Left ventricle myocardium inferior (tissue), 1 donor: ENCODE data around the gene FTCD. TPM values are rescaled to one million over a fixed set of nuclear protein-coding genes. Genes with fewer than 3 reads are reported as not detected.

Experiments used
- DNase-seq: peaks from one replicate; pipeline ENCODE4 v3.0.0-alpha.2; 2020
- H3K27ac ChIP-seq: fragments of 200-600 bp; replicated peaks from 2 replicates; pipeline ENCODE4 v1.8.0; 2021
- H3K27me3 ChIP-seq: fragments of 200-600 bp; 2 replicates; pipeline ENCODE4 v1.8.0; 2021; ENCODE audit warnings: low read depth
- H3K36me3 ChIP-seq: fragments of 200-600 bp; 2 replicates; pipeline ENCODE4 v1.8.0; 2021
- H3K4me1 ChIP-seq: fragments of 200-600 bp; 2 replicates; pipeline ENCODE4 v1.8.0; 2021
- H3K4me3 ChIP-seq: fragments of 200-600 bp; 2 replicates; pipeline ENCODE4 v1.8.0; 2021; ENCODE audit warnings: mild to moderate bottlenecking, moderate library complexity
- H3K9me3 ChIP-seq: fragments of 200-600 bp; replicated peaks from 2 replicates; pipeline ENCODE4 v1.8.0; 2021
- intact Hi-C: fragments of 100-400 bp; cut with micrococcal nuclease; formaldehyde crosslinking; loops from one replicate; pipeline ENCODE4 v1.11.0; 2022
- total RNA-seq: library from RNA; stranded (reverse); fragmentation: NEBNext Ultra II Directional; extraction: Animal tissue kit (Norgen Biotek cat#: 25700); gene quantifications from one replicate; pipeline ENCODE4 v1.2.1, GENCODE V29; 2021
- TF ChIP-seq, protein P1 (sequence below): fragments of 200-600 bp; IDR thresholded peaks from 2 replicates; pipeline ENCODE4 v1.8.0; 2021; ENCODE audit warnings: antibody characterized with exemption, mild to moderate bottlenecking, borderline replicate concordance
- donor health status: DM: no; HTN: yes; CAD: no; lungs with severe emphysema.

The FTCD gene
- total RNA-seq, 1 donor from 2014 or later, result 2.2 TPM

DNA sequence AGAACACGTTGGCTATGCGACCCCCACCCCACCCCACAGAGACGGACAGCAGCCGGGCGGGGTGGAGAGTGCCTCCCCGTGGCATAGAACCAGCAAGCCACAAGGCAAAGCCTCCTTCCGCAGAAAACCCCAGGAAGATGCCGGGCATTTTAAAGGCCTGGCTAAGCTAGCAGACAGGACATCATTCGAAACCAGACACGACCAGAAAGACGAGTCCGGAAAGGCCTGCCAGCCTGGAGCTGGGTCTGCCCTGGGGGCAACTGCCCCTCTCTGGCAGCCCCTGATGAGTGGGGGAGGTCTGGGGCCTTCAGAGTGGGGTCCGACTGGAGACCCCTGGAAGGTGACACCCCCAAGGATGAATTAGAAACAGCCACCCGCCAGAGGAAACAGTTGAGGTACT, 8.5 kb downstream of the FTCD start:
- no peak for DNase-seq
- Histone ChIP-seq H3K4me3 (no peak overlapping the region), H3K27ac (no peak overlapping the region), H3K27me3 (no peaks in the 10 kb centered on the region), H3K4me1 (peaks cover 10% of the 10 kb centered on the region), H3K9me3 (no peaks in the 10 kb centered on the region), H3K36me3 (no peaks in the 10 kb centered on the region)
- intact Hi-C loops, result no loop called here
- TF ChIP-seq, protein P1, sequence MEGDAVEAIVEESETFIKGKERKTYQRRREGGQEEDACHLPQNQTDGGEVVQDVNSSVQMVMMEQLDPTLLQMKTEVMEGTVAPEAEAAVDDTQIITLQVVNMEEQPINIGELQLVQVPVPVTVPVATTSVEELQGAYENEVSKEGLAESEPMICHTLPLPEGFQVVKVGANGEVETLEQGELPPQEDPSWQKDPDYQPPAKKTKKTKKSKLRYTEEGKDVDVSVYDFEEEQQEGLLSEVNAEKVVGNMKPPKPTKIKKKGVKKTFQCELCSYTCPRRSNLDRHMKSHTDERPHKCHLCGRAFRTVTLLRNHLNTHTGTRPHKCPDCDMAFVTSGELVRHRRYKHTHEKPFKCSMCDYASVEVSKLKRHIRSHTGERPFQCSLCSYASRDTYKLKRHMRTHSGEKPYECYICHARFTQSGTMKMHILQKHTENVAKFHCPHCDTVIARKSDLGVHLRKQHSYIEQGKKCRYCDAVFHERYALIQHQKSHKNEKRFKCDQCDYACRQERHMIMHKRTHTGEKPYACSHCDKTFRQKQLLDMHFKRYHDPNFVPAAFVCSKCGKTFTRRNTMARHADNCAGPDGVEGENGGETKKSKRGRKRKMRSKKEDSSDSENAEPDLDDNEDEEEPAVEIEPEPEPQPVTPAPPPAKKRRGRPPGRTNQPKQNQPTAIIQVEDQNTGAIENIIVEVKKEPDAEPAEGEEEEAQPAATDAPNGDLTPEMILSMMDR, result no peak

DNA sequence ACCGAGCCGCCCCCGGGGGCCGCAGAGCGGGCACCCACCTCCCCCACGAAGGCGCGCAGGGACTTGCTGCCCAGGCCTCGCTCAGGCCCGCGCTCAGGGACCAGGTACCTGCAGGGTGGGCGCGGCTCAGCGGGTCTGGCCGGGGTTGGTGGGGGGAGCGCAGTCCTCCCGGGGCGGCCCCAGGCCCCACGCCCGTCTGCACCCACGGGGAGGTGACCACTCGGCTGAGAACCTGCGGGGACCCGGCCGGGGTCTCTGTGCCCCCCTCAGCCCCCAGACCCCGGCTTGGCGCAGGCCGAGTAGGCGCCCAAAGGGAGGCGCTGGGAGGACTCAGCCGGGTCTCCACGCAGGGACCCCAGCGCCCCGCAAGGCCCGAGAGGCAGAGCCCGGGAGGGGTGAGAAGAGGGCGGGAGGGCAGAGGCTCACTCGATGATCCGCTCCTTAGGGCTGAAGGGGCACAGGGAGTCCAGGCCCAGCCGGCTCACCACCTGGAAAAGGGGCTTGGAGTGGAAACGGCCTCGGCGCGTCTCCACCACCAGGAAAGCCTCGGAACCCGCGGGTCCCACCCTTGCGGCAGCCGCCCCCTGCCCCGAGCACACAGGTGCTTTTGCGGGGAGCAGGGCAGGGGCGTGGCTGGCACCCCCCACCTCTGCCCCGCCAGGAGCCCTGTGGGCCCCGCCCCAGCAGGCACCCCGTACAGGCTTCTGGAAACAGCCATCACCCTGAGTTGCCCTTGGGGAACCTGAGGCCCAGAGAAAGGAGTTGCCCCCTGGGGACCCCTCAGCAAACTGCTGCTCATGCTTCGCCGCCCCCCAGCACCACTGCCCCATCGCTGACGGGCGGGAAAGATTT, 9.3 kb downstream of the FTCD start:
- DNase-seq, result no peak
- Histone ChIP-seq H3K36me3 (no peaks in the 10 kb centered on the region), H3K27ac (no peak overlapping the region), H3K4me1 (peaks cover 10% of the 10 kb centered on the region), H3K27me3 (no peaks in the 10 kb centered on the region), H3K4me3 (no peak overlapping the region), H3K9me3 (no peaks in the 10 kb centered on the region)
- TF ChIP-seq, protein P1, result no peak
- intact Hi-C loops, result no loop called here

DNA sequence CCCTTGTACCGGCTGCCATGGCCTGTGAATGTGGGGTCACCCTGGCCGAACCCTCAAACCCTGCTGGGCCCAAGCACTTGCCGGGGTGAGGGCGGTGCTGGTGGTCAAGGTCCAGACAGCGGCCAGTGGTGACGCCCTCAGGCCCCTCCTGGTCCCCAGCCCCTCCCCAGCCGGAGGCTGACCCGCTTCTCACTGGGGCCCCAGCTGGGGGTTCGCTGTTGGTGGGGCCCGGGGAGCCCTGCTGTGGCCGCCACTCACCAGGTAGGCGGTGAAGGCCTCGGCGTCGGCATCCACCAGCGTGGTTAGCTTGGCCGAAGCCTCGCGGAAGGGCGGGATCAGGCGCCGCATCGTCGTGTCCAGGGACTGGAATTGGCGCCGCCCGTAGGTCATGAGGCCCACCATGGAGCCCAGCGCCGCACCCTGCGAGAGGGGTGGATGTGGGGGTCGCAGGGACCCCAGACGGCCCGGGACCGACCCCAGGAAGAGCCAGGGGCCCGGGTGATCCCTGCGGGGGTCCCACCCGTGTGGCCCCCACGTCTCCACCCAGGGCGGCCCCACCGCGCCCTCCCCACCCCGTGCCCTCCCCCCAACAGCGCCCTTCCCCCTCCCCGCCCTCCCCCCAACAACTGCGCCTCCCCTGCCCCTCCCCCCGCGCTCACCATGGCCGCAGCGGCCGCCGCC, 10.1 kb downstream of the FTCD start:
- no peak for DNase-seq
- no peaks in the 10 kb centered on the region for H3K27me3 ChIP-seq
- TF ChIP-seq, protein P1, result no peak
- no peaks in the 10 kb centered on the region for H3K36me3 ChIP-seq
- intact Hi-C loops, result no loop called here
- H3K4me1 ChIP-seq, result peaks cover 10% of the 10 kb centered on the region
- no peak overlapping the region for H3K27ac ChIP-seq
- no peaks in the 10 kb centered on the region for H3K9me3 ChIP-seq
- H3K4me3 ChIP-seq, result no peak overlapping the region

DNA sequence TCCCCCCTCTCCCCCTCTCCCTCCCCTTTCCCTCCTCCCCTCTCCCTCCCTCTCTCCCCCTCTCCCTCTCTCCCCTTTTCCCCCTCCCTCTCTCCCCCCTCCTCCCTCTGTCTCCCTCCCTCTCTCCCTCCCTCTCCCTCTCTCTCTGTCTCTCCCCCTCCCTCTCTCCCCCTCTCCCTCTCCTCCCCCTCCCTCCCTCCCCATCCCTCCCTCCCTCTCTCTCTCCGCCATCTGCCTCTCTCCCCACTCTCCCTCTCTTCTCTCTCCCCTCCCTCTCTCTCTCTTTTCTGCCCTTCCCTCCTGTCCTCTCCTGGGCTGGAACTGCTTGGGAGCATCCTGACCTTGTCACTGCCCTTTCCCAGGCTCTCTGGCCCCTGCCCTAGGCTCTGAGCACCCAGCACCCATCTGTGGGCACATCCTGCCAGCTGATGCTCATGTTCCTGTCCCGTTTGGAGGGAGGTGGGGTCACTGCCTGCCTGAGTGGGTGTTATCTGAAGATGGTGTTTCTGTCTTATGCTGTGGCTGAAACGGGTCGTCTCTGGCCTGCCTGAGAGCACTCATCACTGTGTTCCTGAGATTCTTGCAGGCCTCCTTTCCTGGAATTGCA, 10.8 kb downstream of the FTCD start:
- intact Hi-C loops, result no loop called here
- Histone ChIP-seq H3K4me3 (no peak overlapping the region), H3K9me3 (no peaks in the 10 kb centered on the region), H3K27me3 (no peaks in the 10 kb centered on the region), H3K27ac (no peak overlapping the region), H3K4me1 (peaks cover 10% of the 10 kb centered on the region), H3K36me3 (no peaks in the 10 kb centered on the region)
- no peak for DNase-seq
- TF ChIP-seq, protein P1, result no peak

DNA sequence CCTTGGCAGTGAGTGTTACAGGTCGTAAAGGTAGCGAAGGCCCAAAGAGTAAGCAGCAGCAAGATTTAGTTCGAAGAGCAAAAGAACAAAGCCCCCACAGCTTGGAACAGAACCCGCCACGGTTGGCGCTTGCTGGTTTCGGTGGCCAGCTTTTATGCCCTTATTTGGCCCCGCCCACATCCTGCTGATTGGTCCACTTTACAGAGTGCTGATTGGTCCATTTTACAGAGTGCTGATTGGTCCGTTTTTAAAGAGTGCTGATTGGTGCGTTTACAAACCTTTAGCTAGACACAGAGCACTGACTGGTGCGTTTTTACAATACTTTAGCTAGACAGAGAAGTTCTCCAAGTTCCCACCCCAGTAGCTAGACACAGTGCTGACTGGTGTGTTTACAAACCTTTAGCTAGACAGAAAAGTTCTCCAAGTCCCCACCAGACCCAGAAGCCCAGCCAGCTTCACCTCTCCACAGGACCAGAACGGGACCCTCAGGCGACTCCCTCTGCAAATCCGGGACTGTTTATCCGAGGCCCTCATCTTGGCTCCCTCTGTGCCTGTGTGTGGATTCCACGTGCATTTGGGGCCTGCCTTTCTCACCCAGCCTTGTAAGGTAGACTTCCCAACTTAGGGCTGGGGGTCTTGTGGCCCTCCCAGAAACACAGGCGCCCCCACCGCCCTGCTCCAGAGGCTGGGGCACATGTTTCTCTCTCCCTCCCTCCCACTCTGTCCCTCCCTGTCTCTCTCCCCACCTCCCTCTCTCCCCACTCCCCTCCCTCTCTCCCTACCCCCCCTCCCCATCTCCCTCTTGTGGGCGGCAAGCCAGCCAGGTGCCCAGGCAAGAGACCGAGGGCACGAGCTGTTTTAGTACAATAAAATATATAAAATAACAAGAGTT, 12.6 kb downstream of the FTCD start:
- intact Hi-C loops, result no loop called here
- no peak for DNase-seq
- peak overlapping the region; percentile 29 for H3K27ac ChIP-seq

More for the DNA sequence above, 12.6 kb downstream of the FTCD start:
- Histone ChIP-seq H3K36me3 (no peaks in the 10 kb centered on the region), H3K27me3 (no peaks in the 10 kb centered on the region), H3K9me3 (no peaks in the 10 kb centered on the region), H3K4me3 (no peak overlapping the region), H3K4me1 (peaks cover 10% of the 10 kb centered on the region)
- TF ChIP-seq, protein P1, result no peak
